GM12878 (cell line): ENCODE data around the gene NELFB. TPM values are rescaled to one million over a fixed set of nuclear protein-coding genes. Genes with fewer than 3 reads are reported as not detected.
"Not testable (repeated sequence)": the region's sequence is repeated elsewhere in the genome, so short reads cannot be mapped to it uniquely, and the experiment has no call there.

Source experiments
- ATAC-seq: fragments of 200-7000 bp; cut with Tn5 transposase; 3 replicates; pipeline ENCODE4 v1.9.1; 2020; ENCODE audit warnings: mild to moderate bottlenecking, moderate library complexity
- BruUV-seq: library from RNA; stranded (reverse); fragments of 400-500 nt; replicated peaks from 2 replicates; lab custom pipeline; 2021; lab: Mats Ljungman, UMichigan
- CTCF ChIA-PET: fragments of 300-600 bp; sonication (Branson Sonifier 250); formaldehyde crosslinking; extraction: SDS; loops from one replicate; lab custom pipeline; 2021; ENCODE audit warnings: inconsistent platforms; lab: Yijun Ruan, JAX
- POLR2A ChIA-PET: fragments of 350-600 bp; formaldehyde crosslinking; extraction: SDS; loops from one replicate; lab custom pipeline; 2021; ENCODE audit warnings: inconsistent platforms; lab: Charles Lee
- RAD21 ChIA-PET: fragments of 300-600 bp; sonication (Branson Sonifier 250); formaldehyde crosslinking; loops from one replicate; lab custom pipeline; 2023; ENCODE audit warnings: antibody characterized with exemption; ENCODE audit not compliant: unreplicated experiment; lab: Charles Lee
- SMC1A ChIA-PET: fragments of 300-600 bp; sonication (Branson Sonifier 250); formaldehyde crosslinking; loops from one replicate; lab custom pipeline; 2023; ENCODE audit not compliant: unreplicated experiment, uncharacterized antibody; lab: Charles Lee
- DNase-seq: peaks from one replicate; pipeline ENCODE4 v3.0.0-alpha.2; 2011; ENCODE audit warnings: low read depth, low spot score
- FAIRE-seq: peaks from 3 replicates; lab custom pipeline; 2011; peaks lifted over from hg19 to GRCh38; lab: Jason Lieb, UNC
- H2AFZ ChIP-seq: 2 replicates; pipeline ENCODE4 v1.6.0; 2011; ENCODE audit warnings: low read depth, low read length, control low read depth; ENCODE audit not compliant: control insufficient read depth
- H3K27ac ChIP-seq: 2 replicates; pipeline ENCODE4 v1.5.1; 2011; ENCODE audit warnings: control low read depth; ENCODE audit not compliant: control insufficient read depth, insufficient read depth
- H3K27me3 ChIP-seq, 2 experiments: replicated peaks in 1 of 2; 2 replicates each; pipeline versions ENCODE4 v1.6.0 to v1.6.1; 2011; ENCODE audit warnings: low read length in 1 of 2; ENCODE audit not compliant: control insufficient read depth in 2 of 2, insufficient read depth in 2 of 2
- H3K36me3 ChIP-seq, 2 experiments: 2 replicates each; pipeline ENCODE4 v1.5.1; 2011; ENCODE audit warnings: low read length in 1 of 2; ENCODE audit not compliant: control insufficient read depth in 2 of 2, insufficient read depth in 2 of 2
- H3K4me1 ChIP-seq: 2 replicates; pipeline ENCODE4 v1.6.1; 2011; ENCODE audit warnings: mild to moderate bottlenecking, low read length, moderate library complexity, mixed read lengths; ENCODE audit not compliant: control insufficient read depth, insufficient read depth
- H3K4me2 ChIP-seq: 2 replicates; pipeline ENCODE4 v1.6.0; 2011; ENCODE audit warnings: control low read depth; ENCODE audit not compliant: control insufficient read depth, insufficient read depth
- H3K4me3 ChIP-seq: fragments of 200-600 bp; sonication (generic); 2 replicates; pipeline ENCODE4 v1.5.1; 2016
- H3K79me2 ChIP-seq: 2 replicates; pipeline ENCODE4 v1.6.0; 2011; ENCODE audit warnings: low read length; ENCODE audit not compliant: control insufficient read depth, insufficient read depth
- H3K9ac ChIP-seq: 2 replicates; pipeline ENCODE4 v1.8.0; 2011; ENCODE audit warnings: low read length, control low read depth, mixed read lengths; ENCODE audit not compliant: control insufficient read depth, insufficient read depth
- H3K9me3 ChIP-seq: replicated peaks from 3 replicates; pipeline ENCODE4 v1.5.1; 2011; ENCODE audit warnings: mild to moderate bottlenecking, low read length; ENCODE audit not compliant: control insufficient read depth, insufficient read depth
- H4K20me1 ChIP-seq: 2 replicates; pipeline ENCODE4 v1.6.0; 2011; ENCODE audit not compliant: control insufficient read depth, insufficient read depth
- BACH1 ChIP-seq: fragments of 450-650 bp; IDR thresholded peaks from 2 replicates; pipeline ENCODE4 v1.6.1; 2017; ENCODE audit warnings: mild to moderate bottlenecking, borderline replicate concordance
- FOS ChIP-seq: IDR thresholded peaks from 3 replicates; pipeline ENCODE4 v1.6.1; 2011; ENCODE audit warnings: borderline replicate concordance; ENCODE audit not compliant: insufficient read length; ENCODE audit errors: extremely low read depth
- FOXK2 ChIP-seq: fragments of 450-650 bp; IDR thresholded peaks from 2 replicates; pipeline ENCODE4 v1.6.1; 2017; ENCODE audit warnings: mild to moderate bottlenecking, moderate library complexity
- IKZF1 ChIP-seq: fragments of 450-650 bp; conservative IDR thresholded peaks from 2 replicates; pipeline ENCODE4 v1.6.1; 2017; ENCODE audit warnings: antibody characterized with exemption, mild to moderate bottlenecking
- JUNB ChIP-seq: IDR thresholded peaks from 2 replicates; pipeline ENCODE4 v1.6.1; 2016; ENCODE audit warnings: antibody characterized with exemption, mild to moderate bottlenecking
- KAT2A ChIP-seq: conservative IDR thresholded peaks from 2 replicates; pipeline ENCODE4 v1.6.1; 2011; ENCODE audit warnings: low read depth, low read length; ENCODE audit not compliant: control insufficient read depth
- KDM1A ChIP-seq: fragments of 200-600 bp; sonication (generic); IDR thresholded peaks from 2 replicates; pipeline ENCODE4 v1.6.1; 2016; ENCODE audit warnings: borderline replicate concordance
- NFIC ChIP-seq: IDR thresholded peaks from 2 replicates; pipeline ENCODE4 v1.6.1; 2012; ENCODE audit warnings: low read depth, mild to moderate bottlenecking, inconsistent platforms, low read length, moderate library complexity
- NFXL1 ChIP-seq: fragments of 450-650 bp; IDR thresholded peaks from 2 replicates; pipeline ENCODE4 v1.6.1; 2017; ENCODE audit warnings: antibody characterized with exemption, mild to moderate bottlenecking, borderline replicate concordance
- POLR2AphosphoS2 ChIP-seq: IDR thresholded peaks from 2 replicates; pipeline ENCODE4 v1.6.1; 2011; ENCODE audit warnings: low read depth, mild to moderate bottlenecking, low read length, improper control_type of control experiment, moderate library complexity
- RAD51 ChIP-seq: fragments of 450-650 bp; IDR thresholded peaks from 2 replicates; pipeline ENCODE4 v1.6.1; 2016; ENCODE audit warnings: moderate library complexity, mild to moderate bottlenecking, inconsistent platforms
- SMAD1 ChIP-seq: fragments of 450-650 bp; IDR thresholded peaks from 2 replicates; pipeline ENCODE4 v1.6.1; 2018; ENCODE audit warnings: mild to moderate bottlenecking, low read depth; ENCODE audit not compliant: partially characterized antibody
- SREBF2 ChIP-seq: IDR thresholded peaks from 2 replicates; pipeline ENCODE4 v1.6.1; 2012; ENCODE audit warnings: mild to moderate bottlenecking, low read length
- TAF1 ChIP-seq: IDR thresholded peaks from 2 replicates; pipeline ENCODE4 v1.6.1; 2011; ENCODE audit warnings: mild to moderate bottlenecking, low read depth, low read length, borderline replicate concordance
- YY1 ChIP-seq: IDR thresholded peaks from 2 replicates; pipeline ENCODE4 v1.6.1; 2011; ENCODE audit warnings: low read depth, mild to moderate bottlenecking, low read length
- ZSCAN29 ChIP-seq: fragments of 450-650 bp; IDR thresholded peaks from 2 replicates; pipeline ENCODE4 v1.6.1; 2017; ENCODE audit warnings: mild to moderate bottlenecking, moderate library complexity
- WGBS: methylation state at CpG from one replicate; pipeline ENCODE4 v1.1.6; 2016; ENCODE audit warnings: low lambda C conversion rate; ENCODE audit not compliant: insufficient replicate concordance, insufficient coverage; ENCODE audit errors: missing lambda C conversion rate; 5-methylcytosine and 5-hydroxymethylcytosine counted together
- in situ Hi-C: fragments of 300-500 bp; cut with MboI; formaldehyde crosslinking; loops from 9 replicates; pipeline ENCODE4 v1.14.3; 2018; ENCODE audit warnings: mixed read lengths
- intact Hi-C: fragments of 100-400 bp; cut with micrococcal nuclease; formaldehyde crosslinking; loops from one replicate; pipeline ENCODE4 v1.14.2; 2022; ENCODE audit not compliant: unreplicated experiment
- polyA plus RNA-seq, 11 experiments: library from polyadenylated mRNA; depleted of rRNA in 4 of 11; unstranded in 6 of 11; stranded (reverse) in 5 of 11; fragments of >200 nt; fragmentation: Nextera tagmentation in 4 of 11; fragmentation: Illumina TruSeq in 1 of 11; extraction: Ambion mirVana in 4 of 11; extraction: Trizol in 1 of 11; gene quantifications; 1 replicate in 1 of 11; 2 replicates in 10 of 11; pipeline versions ENCODE4 v1.2.1 to v1.2.3, GENCODE V29; 2011 to 2016; ENCODE audit warnings: inconsistent platforms in 2 of 11, missing spikeins in 2 of 11, low read depth in 1 of 11
- total RNA-seq, 4 experiments: library from RNA; depleted of rRNA in 3 of 4; stranded (reverse); fragments of >200 nt in 3 of 4; fragmentation: Illumina TruSeq in 1 of 4; extraction: Trizol in 1 of 4; gene quantifications; 2 replicates each; pipeline versions ENCODE4 v1.2.1 to v1.2.3, GENCODE V29; 2013 to 2021
- TF ChIP-seq, protein P1 (sequence below): IDR thresholded peaks from 2 replicates; pipeline ENCODE4 v1.6.1; 2012; ENCODE audit warnings: low read depth, low read length, improper control_type of control experiment

The NELFB gene
- total and polyA plus RNA-seq, 10 of the 15 experiments (the other 5 are each of a cell fraction or from before 2014, with no cell fraction given), result 0.19 to 63.4 (median 30.9) TPM

GRCh38 chr9:137242269-137243203 is 12.6 kb upstream of the NELFB start:
- intact Hi-C loops, result no loop called here
- CTCF ChIA-PET, result interaction anchor here (0.6 to 0.9 kb wide), 3 partner anchors 12 to 202 kb away, joined by 3 to 6 read pairs (median 3); no protein-coding TSS in a partner anchor
- no peak overlapping the region for H2AFZ ChIP-seq
- peak overlapping the region; percentile 91 for H3K4me2 ChIP-seq
- ATAC-seq (no peak), FAIRE-seq (no peak), DNase-seq (no peak)
- SMC1A ChIA-PET, result interaction anchor here (1.0 to 1.1 kb wide), 2 partner anchors 20 to 59 kb away, joined by 3 to 4 read pairs; partner anchors contain the start of genes NRARP and RNF208
- H3K9me3 ChIP-seq, result no peaks in the 10 kb centered on the region
- H3K27me3 ChIP-seq, result no peaks in the 10 kb centered on the region
- H3K4me1 ChIP-seq, result peaks cover 30% of the 10 kb centered on the region
- BruUV-seq, result no TSS peak
- peaks cover 8 to 14% of the 10 kb centered on the region in 2 experiments for H3K36me3 ChIP-seq
- TF ChIP-seq FOS (no peak), NFXL1 (no peak), ZSCAN29 (no peak), KDM1A (no peak), JUNB (no peak), IKZF1 (no peak), TAF1 (no peak), BACH1 (peak; percentile 9; the same call in 1 of the 2 replicates), SREBF2 (no peak), NFIC (no peak), RAD51 (no peak), FOXK2 (no peak), KAT2A (no peak), SMAD1 (no peak), POLR2AphosphoS2 (0 out of 2 replicates have a peak, but pooled peaks have one; percentile 47), YY1 (no peak)
- TF ChIP-seq, protein P1, sequence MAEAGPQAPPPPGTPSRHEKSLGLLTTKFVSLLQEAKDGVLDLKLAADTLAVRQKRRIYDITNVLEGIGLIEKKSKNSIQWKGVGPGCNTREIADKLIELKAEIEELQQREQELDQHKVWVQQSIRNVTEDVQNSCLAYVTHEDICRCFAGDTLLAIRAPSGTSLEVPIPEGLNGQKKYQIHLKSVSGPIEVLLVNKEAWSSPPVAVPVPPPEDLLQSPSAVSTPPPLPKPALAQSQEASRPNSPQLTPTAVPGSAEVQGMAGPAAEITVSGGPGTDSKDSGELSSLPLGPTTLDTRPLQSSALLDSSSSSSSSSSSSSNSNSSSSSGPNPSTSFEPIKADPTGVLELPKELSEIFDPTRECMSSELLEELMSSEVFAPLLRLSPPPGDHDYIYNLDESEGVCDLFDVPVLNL, result no peak
- peak overlapping the region; percentile 63 for H3K9ac ChIP-seq
- RAD21 ChIA-PET, result interaction anchor here (0.6 to 0.8 kb wide), 2 partner anchors 11 to 284 kb away, joined by 3 read pairs; no protein-coding TSS in a partner anchor
- in situ Hi-C loops, result no loop called here
- H3K27ac ChIP-seq, result peak overlapping the region; percentile 35; the same call in 1 of the 2 replicates
- WGBS, result 63% methylated on average over 34 of the region's 36 CpGs
- H4K20me1 ChIP-seq, result peaks cover 4% of the 10 kb centered on the region; the same call in 1 of the 2 replicates
- peak overlapping the region; percentile 98 for H3K4me3 ChIP-seq
- POLR2A ChIA-PET, result interaction anchor here (0.6 to 9.2 kb wide), 6 partner anchors 13 to 92 kb away, joined by 3 to 112 read pairs (median 4); partner anchors contain the start of genes NELFB and TOR4A
- H3K79me2 ChIP-seq, result peaks cover 30% of the 10 kb centered on the region

GRCh38 chr9:137243266-137243625 is 11.9 kb upstream of the NELFB start:
- H4K20me1 ChIP-seq, H3K9me3 ChIP-seq, SMC1A ChIA-PET, ATAC-seq, RAD21 ChIA-PET, FAIRE-seq, intact Hi-C loops, in situ Hi-C loops, H3K4me3 ChIP-seq, H2AFZ ChIP-seq, DNase-seq, H3K9ac ChIP-seq, H3K27ac ChIP-seq, CTCF ChIA-PET, H3K27me3 ChIP-seq: not testable (repeated sequence)
- POLR2A ChIA-PET, result interaction anchor here (0.6 to 9.2 kb wide), 7 partner anchors 12 to 165 kb away, joined by 3 to 112 read pairs (median 4); partner anchors contain the start of genes NELFB and TOR4A
- 82% methylated on average over 18 of the region's 18 CpGs for WGBS
- TSS peak; percentile 83 for BruUV-seq
- Histone ChIP-seq H3K4me1 (peaks cover 27% of the 10 kb centered on the region), H3K79me2 (peaks cover 30% of the 10 kb centered on the region), H3K36me3 (peaks cover 8 to 14% of the 10 kb centered on the region in 2 experiments), H3K4me2 (peak overlapping the region; percentile 91; the same call in 1 of the 2 replicates)
